Suprapubic skin (tissue), 4 donors: ENCODE results near the gene CDH19.

Experiments used
- CTCF ChIP-seq, 2 donors: fragments of 200-600 bp in 1 of 2; fragments of 450-650 bp in 1 of 2; sonication (generic) in 1 of 2; IDR thresholded peaks; one replicate each; pipeline ENCODE4 v1.5.1; 2016 to 2019; ENCODE audit warnings: antibody characterized with exemption in 2 of 2, mild to moderate bottlenecking in 1 of 2, moderate library complexity in 1 of 2
- POLR2A ChIP-seq, 2 donors: fragments of 450-650 bp; IDR thresholded peaks; one replicate each; pipeline ENCODE4 v1.6.1; 2017; ENCODE audit warnings: antibody characterized with exemption in 2 of 2, mild to moderate bottlenecking in 2 of 2, moderate library complexity in 2 of 2
- POLR2AphosphoS5 ChIP-seq, 3 donors: sonication (generic); formaldehyde crosslinking; IDR thresholded peaks; one replicate each; pipeline ENCODE4 v1.6.1; 2017; ENCODE audit warnings: antibody characterized with exemption in 3 of 3

- TF ChIP-seq CTCF (IDR thresholded peaks at IDR 0.05) (no peak), POLR2A (IDR thresholded peaks at IDR 0.05) (no peak), POLR2AphosphoS5 (IDR thresholded peaks at IDR 0.05) (no peak)
Measured at GRCh38 chr18:66508937-66509336, 95.0 kb downstream of the CDH19 start.
